MM.1S (cell line): ENCODE results near the gene NAB2.

ENCODE experiments used
- EZH2phosphoT487 ChIP-seq: fragments of 300-600 bp; sonication (generic); IDR thresholded peaks from 2 replicates; pipeline ENCODE4 v1.6.1; 2018; ENCODE audit warnings: antibody characterized with exemption, low read length
- TF ChIP-seq, protein P1 (sequence below): fragments of 300-600 bp; sonication (generic); IDR thresholded peaks from 2 replicates; pipeline ENCODE4 v1.5.1; 2016; ENCODE audit warnings: antibody characterized with exemption, low read length, mixed read lengths

- TF ChIP-seq EZH2phosphoT487 = no peak
- TF ChIP-seq, protein P1, sequence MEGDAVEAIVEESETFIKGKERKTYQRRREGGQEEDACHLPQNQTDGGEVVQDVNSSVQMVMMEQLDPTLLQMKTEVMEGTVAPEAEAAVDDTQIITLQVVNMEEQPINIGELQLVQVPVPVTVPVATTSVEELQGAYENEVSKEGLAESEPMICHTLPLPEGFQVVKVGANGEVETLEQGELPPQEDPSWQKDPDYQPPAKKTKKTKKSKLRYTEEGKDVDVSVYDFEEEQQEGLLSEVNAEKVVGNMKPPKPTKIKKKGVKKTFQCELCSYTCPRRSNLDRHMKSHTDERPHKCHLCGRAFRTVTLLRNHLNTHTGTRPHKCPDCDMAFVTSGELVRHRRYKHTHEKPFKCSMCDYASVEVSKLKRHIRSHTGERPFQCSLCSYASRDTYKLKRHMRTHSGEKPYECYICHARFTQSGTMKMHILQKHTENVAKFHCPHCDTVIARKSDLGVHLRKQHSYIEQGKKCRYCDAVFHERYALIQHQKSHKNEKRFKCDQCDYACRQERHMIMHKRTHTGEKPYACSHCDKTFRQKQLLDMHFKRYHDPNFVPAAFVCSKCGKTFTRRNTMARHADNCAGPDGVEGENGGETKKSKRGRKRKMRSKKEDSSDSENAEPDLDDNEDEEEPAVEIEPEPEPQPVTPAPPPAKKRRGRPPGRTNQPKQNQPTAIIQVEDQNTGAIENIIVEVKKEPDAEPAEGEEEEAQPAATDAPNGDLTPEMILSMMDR = no peak
These were observed 39.8 kb downstream of the NAB2 start for GRCh38 chr12:57128519-57129247.
